SK-N-SH treated with all-trans-retinoic acid at 6 μM for 48 hours (cell line): ENCODE results near the gene CNGB1.
A peak's percentile ranks its signal among the peaks of the same experiment; 100 is the strongest.

Source experiments
- ATAC-seq: fragments of 200-7000 bp; cut with Tn5 transposase; 3 replicates; pipeline ENCODE4 v1.9.1; 2020; ENCODE audit warnings: mild to moderate bottlenecking, moderate library complexity
- ARNTL ChIP-seq: fragments of 450-650 bp; formaldehyde crosslinking; IDR thresholded peaks from 2 replicates; pipeline ENCODE4 v1.5.0; 2020; ENCODE audit warnings: low read depth, mild to moderate bottlenecking, moderate library complexity, borderline replicate concordance
- CSDC2 ChIP-seq: fragments of 250-450 bp; sonication (Bioruptor Pico); IDR thresholded peaks from 2 replicates; pipeline ENCODE4 v1.5.0; 2020; ENCODE audit warnings: mild to moderate bottlenecking, moderate library complexity
- CSRNP3 ChIP-seq: fragments of 250-450 bp; sonication (Bioruptor Pico); IDR thresholded peaks from 2 replicates; pipeline ENCODE4 v1.5.1; 2021; ENCODE audit warnings: mild to moderate bottlenecking, moderate library complexity
- ESRRG ChIP-seq: fragments of 250-450 bp; sonication (Bioruptor Pico); IDR thresholded peaks from 2 replicates; pipeline ENCODE4 v1.6.1; 2021; ENCODE audit warnings: mild to moderate bottlenecking
- GLIS3 ChIP-seq: fragments of 250-450 bp; sonication (Bioruptor Pico); IDR thresholded peaks from 2 replicates; pipeline ENCODE4 v1.5.0; 2020; ENCODE audit warnings: mild to moderate bottlenecking, moderate library complexity
- ISL1 ChIP-seq: fragments of 250-450 bp; sonication (Bioruptor Pico); IDR thresholded peaks from 2 replicates; pipeline ENCODE4 v2.1.2; 2022; ENCODE audit warnings: mild to moderate bottlenecking, moderate library complexity
- OSR1 ChIP-seq: fragments of 250-450 bp; sonication (Bioruptor Pico); IDR thresholded peaks from 2 replicates; pipeline ENCODE4 v1.8.0; 2022; ENCODE audit warnings: moderate library complexity, mild to moderate bottlenecking, inconsistent platforms
- PATZ1 ChIP-seq: fragments of 250-450 bp; sonication (Bioruptor Pico); IDR thresholded peaks from 2 replicates; pipeline ENCODE4 v1.8.0; 2020; ENCODE audit warnings: mild to moderate bottlenecking, moderate library complexity, borderline replicate concordance
- PPARA ChIP-seq: fragments of 250-450 bp; sonication (Bioruptor Pico); IDR thresholded peaks from 2 replicates; pipeline ENCODE4 v1.5.0; 2020; ENCODE audit warnings: mild to moderate bottlenecking, borderline replicate concordance
- RARB ChIP-seq: fragments of 250-450 bp; sonication (Bioruptor Pico); IDR thresholded peaks from 2 replicates; pipeline ENCODE4 v1.8.0; 2021; ENCODE audit warnings: mild to moderate bottlenecking, moderate library complexity
- SNAI2 ChIP-seq: fragments of 250-450 bp; sonication (Bioruptor Pico); IDR thresholded peaks from 2 replicates; pipeline ENCODE4 v1.5.0; 2020; ENCODE audit warnings: mild to moderate bottlenecking, moderate library complexity
- TCF4 ChIP-seq: fragments of 250-450 bp; sonication (Bioruptor Pico); IDR thresholded peaks from 2 replicates; pipeline ENCODE4 v1.8.0; 2021; ENCODE audit warnings: mild to moderate bottlenecking, moderate library complexity, borderline replicate concordance
- TOX ChIP-seq: fragments of 250-450 bp; sonication (Bioruptor Pico); IDR thresholded peaks from 2 replicates; pipeline ENCODE4 v1.8.0; 2021; ENCODE audit warnings: mild to moderate bottlenecking, moderate library complexity, borderline replicate concordance
- ZC3H10 ChIP-seq: fragments of 250-450 bp; sonication (Bioruptor Pico); IDR thresholded peaks from 2 replicates; pipeline ENCODE4 v1.5.1; 2021; ENCODE audit warnings: mild to moderate bottlenecking, moderate library complexity
- ZFP3 ChIP-seq: fragments of 250-450 bp; sonication (Bioruptor Pico); IDR thresholded peaks from 2 replicates; pipeline ENCODE4 v1.5.0; 2020; ENCODE audit warnings: mild to moderate bottlenecking, moderate library complexity
- ZFP30 ChIP-seq: fragments of 450-650 bp; formaldehyde crosslinking; IDR thresholded peaks from 2 replicates; pipeline ENCODE4 v1.5.0; 2022; ENCODE audit warnings: mild to moderate bottlenecking, moderate library complexity
- ZNF565 ChIP-seq: fragments of 450-650 bp; formaldehyde crosslinking; conservative IDR thresholded peaks from 2 replicates; pipeline ENCODE4 v1.5.0; 2020; ENCODE audit warnings: low read depth, mild to moderate bottlenecking, moderate library complexity
- ZNF70 ChIP-seq: fragments of 450-650 bp; formaldehyde crosslinking; IDR thresholded peaks from 2 replicates; pipeline ENCODE4 v1.5.0; 2020; ENCODE audit warnings: mild to moderate bottlenecking, moderate library complexity
- ZNF8 ChIP-seq: fragments of 450-650 bp; formaldehyde crosslinking; IDR thresholded peaks from 2 replicates; pipeline ENCODE4 v1.5.0; 2020; ENCODE audit warnings: mild to moderate bottlenecking, moderate library complexity
- TF ChIP-seq, protein P1 (sequence below): fragments of 250-450 bp; sonication (Bioruptor Pico); IDR thresholded peaks from 2 replicates; pipeline ENCODE4 v1.5.1; 2020; ENCODE audit warnings: low read depth, mild to moderate bottlenecking, moderate library complexity
- TF ChIP-seq, protein P2 (sequence below): fragments of 250-450 bp; sonication (Bioruptor Pico); IDR thresholded peaks from 2 replicates; pipeline ENCODE4 v1.5.0; 2020; ENCODE audit warnings: mild to moderate bottlenecking, moderate library complexity
- TF ChIP-seq, protein P3 (sequence below): fragments of 250-450 bp; sonication (Bioruptor Pico); IDR thresholded peaks from 2 replicates; pipeline ENCODE4 v1.8.0; 2021; ENCODE audit warnings: low read depth, mild to moderate bottlenecking, moderate library complexity, borderline replicate concordance

CNGB1 gene

DNA sequence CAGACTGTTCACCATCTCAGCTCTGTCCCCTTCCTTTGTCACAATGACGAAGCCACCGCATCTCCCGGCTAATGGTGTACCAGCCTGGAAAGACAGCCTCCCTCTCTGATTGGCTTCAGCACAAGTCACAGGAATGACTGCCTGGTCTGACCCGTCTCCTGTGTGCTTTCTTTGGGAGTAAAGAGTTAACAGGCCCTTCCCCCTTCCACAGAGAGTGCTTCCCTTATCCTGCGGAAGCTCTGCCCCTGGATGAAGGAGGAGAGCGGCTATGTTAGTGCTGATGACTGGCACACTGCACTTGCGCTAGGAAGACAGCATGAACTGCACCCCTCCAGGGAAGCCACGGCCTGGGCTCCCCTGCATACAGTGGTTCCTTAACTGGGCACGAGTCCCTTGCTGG, 41.6 kb upstream of the CNGB1 start:
- ATAC-seq: no peak
- TF ChIP-seq GLIS3 (CRISPR knock-in tag) (no peak), SNAI2 (CRISPR knock-in tag) (no peak), CSDC2 (no peak), ZNF70 (CRISPR knock-in tag) (no peak), TOX (CRISPR knock-in tag) (no peak), PATZ1 (CRISPR knock-in tag) (no peak), CSRNP3 (CRISPR knock-in tag) (no peak), ZNF8 (CRISPR knock-in tag) (no peak), ISL1 (CRISPR knock-in tag) (no peak)
- TF ChIP-seq, protein P1, sequence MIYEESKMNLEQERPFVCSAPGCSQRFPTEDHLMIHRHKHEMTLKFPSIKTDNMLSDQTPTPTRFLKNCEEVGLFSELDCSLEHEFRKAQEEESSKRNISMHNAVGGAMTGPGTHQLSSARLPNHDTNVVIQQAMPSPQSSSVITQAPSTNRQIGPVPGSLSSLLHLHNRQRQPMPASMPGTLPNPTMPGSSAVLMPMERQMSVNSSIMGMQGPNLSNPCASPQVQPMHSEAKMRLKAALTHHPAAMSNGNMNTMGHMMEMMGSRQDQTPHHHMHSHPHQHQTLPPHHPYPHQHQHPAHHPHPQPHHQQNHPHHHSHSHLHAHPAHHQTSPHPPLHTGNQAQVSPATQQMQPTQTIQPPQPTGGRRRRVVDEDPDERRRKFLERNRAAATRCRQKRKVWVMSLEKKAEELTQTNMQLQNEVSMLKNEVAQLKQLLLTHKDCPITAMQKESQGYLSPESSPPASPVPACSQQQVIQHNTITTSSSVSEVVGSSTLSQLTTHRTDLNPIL (CRISPR knock-in tag): no peak

DNA sequence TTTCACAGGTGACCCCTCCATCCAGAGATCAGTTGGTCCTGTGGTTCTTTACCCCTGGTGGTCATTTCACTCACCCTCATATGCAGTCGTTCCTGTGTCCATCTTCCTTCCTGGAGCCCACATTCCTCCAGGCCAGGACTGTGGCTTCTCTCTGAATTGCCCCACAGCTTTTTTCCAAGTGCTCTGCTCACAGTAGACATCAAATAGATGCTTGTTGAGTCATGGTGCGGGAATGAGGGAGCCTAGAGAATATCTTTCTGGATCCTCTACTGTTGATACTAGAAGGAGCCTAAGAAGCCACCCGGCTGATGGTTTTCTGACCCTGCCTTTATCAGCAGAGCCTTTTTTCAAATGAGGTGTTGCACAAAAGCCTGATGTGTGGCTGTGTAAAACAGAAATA, 40.7 kb upstream of the CNGB1 start:
- no peak for TF ChIP-seq GLIS3 (CRISPR knock-in tag)
- TF ChIP-seq ZC3H10 (CRISPR knock-in tag): no peak
- TF ChIP-seq ISL1 (CRISPR knock-in tag): no peak
- TF ChIP-seq, protein P2, sequence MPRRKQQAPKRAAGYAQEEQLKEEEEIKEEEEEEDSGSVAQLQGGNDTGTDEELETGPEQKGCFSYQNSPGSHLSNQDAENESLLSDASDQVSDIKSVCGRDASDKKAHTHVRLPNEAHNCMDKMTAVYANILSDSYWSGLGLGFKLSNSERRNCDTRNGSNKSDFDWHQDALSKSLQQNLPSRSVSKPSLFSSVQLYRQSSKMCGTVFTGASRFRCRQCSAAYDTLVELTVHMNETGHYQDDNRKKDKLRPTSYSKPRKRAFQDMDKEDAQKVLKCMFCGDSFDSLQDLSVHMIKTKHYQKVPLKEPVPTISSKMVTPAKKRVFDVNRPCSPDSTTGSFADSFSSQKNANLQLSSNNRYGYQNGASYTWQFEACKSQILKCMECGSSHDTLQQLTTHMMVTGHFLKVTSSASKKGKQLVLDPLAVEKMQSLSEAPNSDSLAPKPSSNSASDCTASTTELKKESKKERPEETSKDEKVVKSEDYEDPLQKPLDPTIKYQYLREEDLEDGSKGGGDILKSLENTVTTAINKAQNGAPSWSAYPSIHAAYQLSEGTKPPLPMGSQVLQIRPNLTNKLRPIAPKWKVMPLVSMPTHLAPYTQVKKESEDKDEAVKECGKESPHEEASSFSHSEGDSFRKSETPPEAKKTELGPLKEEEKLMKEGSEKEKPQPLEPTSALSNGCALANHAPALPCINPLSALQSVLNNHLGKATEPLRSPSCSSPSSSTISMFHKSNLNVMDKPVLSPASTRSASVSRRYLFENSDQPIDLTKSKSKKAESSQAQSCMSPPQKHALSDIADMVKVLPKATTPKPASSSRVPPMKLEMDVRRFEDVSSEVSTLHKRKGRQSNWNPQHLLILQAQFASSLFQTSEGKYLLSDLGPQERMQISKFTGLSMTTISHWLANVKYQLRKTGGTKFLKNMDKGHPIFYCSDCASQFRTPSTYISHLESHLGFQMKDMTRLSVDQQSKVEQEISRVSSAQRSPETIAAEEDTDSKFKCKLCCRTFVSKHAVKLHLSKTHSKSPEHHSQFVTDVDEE: no peak
- no peak for TF ChIP-seq CSDC2
- TF ChIP-seq ZNF565 (CRISPR knock-in tag): no peak
- no peak for TF ChIP-seq ZFP3
- TF ChIP-seq TOX (CRISPR knock-in tag): no peak
- ATAC-seq: peak; percentile 78; the same call in 2 of the 3 replicates

GRCh38 chr16:58010886-58011285, 40.0 kb upstream of the CNGB1 start:
- no peak for TF ChIP-seq TCF4
- no peak for TF ChIP-seq RARB (CRISPR knock-in tag)
- no peak for TF ChIP-seq CSDC2
- no peak for TF ChIP-seq ZC3H10 (CRISPR knock-in tag)
- no peak for TF ChIP-seq CSRNP3 (CRISPR knock-in tag)
- TF ChIP-seq ZNF565 (CRISPR knock-in tag): no peak
- no peak for TF ChIP-seq ISL1 (CRISPR knock-in tag)
- no peak for TF ChIP-seq ZFP30 (CRISPR knock-in tag)
- no peak for TF ChIP-seq ESRRG (CRISPR knock-in tag)
- TF ChIP-seq ZNF70 (CRISPR knock-in tag): no peak
- TF ChIP-seq, protein P1 (CRISPR knock-in tag): no peak
- TF ChIP-seq ZNF8 (CRISPR knock-in tag): no peak
- TF ChIP-seq, protein P2: no peak
- no peak for TF ChIP-seq OSR1
- TF ChIP-seq ARNTL (CRISPR knock-in tag): no peak
- no peak for TF ChIP-seq SNAI2 (CRISPR knock-in tag)
- no peak for TF ChIP-seq PPARA (CRISPR knock-in tag)
- TF ChIP-seq, protein P3, sequence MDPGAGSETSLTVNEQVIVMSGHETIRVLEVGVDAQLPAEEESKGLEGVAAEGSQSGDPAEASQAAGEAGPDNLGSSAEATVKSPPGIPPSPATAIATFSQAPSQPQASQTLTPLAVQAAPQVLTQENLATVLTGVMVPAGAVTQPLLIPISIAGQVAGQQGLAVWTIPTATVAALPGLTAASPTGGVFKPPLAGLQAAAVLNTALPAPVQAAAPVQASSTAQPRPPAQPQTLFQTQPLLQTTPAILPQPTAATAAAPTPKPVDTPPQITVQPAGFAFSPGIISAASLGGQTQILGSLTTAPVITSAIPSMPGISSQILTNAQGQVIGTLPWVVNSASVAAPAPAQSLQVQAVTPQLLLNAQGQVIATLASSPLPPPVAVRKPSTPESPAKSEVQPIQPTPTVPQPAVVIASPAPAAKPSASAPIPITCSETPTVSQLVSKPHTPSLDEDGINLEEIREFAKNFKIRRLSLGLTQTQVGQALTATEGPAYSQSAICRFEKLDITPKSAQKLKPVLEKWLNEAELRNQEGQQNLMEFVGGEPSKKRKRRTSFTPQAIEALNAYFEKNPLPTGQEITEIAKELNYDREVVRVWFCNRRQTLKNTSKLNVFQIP: no peak
- ATAC-seq: no peak
